Sigmoid colon (tissue), 7 donors: ENCODE measurements around the gene TLR1. TPM values are rescaled to one million over a fixed set of nuclear protein-coding genes. Genes with fewer than 3 reads are reported as not detected.
A peak's percentile ranks its signal among the peaks of the same experiment; 100 is the strongest.

Experiments
- DNase-seq: peaks from one replicate; pipeline ENCODE4 v3.0.0-alpha.2; 2019
- H3K27ac ChIP-seq, 4 donors: fragments of 200-600 bp; sonication (generic); one replicate each; pipeline ENCODE4 v1.5.1; 2016 to 2019; ENCODE audit warnings: mild to moderate bottlenecking in 1 of 4
- H3K27me3 ChIP-seq, 3 donors: fragments of 200-600 bp; sonication (generic); one replicate each; pipeline ENCODE4 v1.5.1; 2019; ENCODE audit warnings: mild to moderate bottlenecking in 1 of 3
- H3K36me3 ChIP-seq, 4 donors: fragments of 200-600 bp; sonication (generic); one replicate each; pipeline ENCODE4 v1.5.1; 2016 to 2019
- H3K4me1 ChIP-seq, 4 donors: fragments of 200-600 bp; sonication (generic); one replicate each; pipeline ENCODE4 v1.5.1; 2017 to 2019
- H3K4me3 ChIP-seq, 4 donors: fragments of 200-600 bp; sonication (generic); one replicate each; pipeline ENCODE4 v1.5.1; 2017 to 2019; ENCODE audit warnings: mild to moderate bottlenecking in 2 of 4, moderate library complexity in 1 of 4
- H3K9me3 ChIP-seq, 4 donors: fragments of 200-600 bp in 3 of 4; sonication (generic) in 3 of 4; one replicate each; pipeline versions ENCODE4 v1.5.1 to v1.6.1; 2013 to 2019
- CTCF ChIP-seq, 4 experiments: fragments of 450-650 bp in 3 of 4; fragments of 200-600 bp in 1 of 4; IDR thresholded peaks; one replicate each; pipeline ENCODE4 v1.5.1; 2016 to 2019; ENCODE audit warnings: antibody characterized with exemption in 4 of 4, mild to moderate bottlenecking in 3 of 4, moderate library complexity in 2 of 4
- EP300 ChIP-seq, 4 donors: sonication (generic); formaldehyde crosslinking; IDR thresholded peaks; one replicate each; pipeline ENCODE4 v1.6.1; 2017; ENCODE audit warnings: antibody characterized with exemption in 4 of 4
- POLR2A ChIP-seq, 2 donors: fragments of 450-650 bp; IDR thresholded peaks; one replicate each; pipeline ENCODE4 v1.6.1; 2016; ENCODE audit warnings: antibody characterized with exemption in 2 of 2, mild to moderate bottlenecking in 2 of 2, moderate library complexity in 2 of 2
- POLR2AphosphoS5 ChIP-seq, 4 donors: sonication (generic); formaldehyde crosslinking; IDR thresholded peaks; one replicate each; pipeline ENCODE4 v1.6.1; 2017; ENCODE audit warnings: antibody characterized with exemption in 4 of 4
- WGBS, 2 donors: extraction: QIAGEN DNeasy Blood & Tissue Kit; methylation state at CpG; one replicate each; pipeline ENCODE4 v1.1.7; 2013; 5-methylcytosine and 5-hydroxymethylcytosine counted together
- intact Hi-C: fragments of 100-400 bp; cut with DNase I; formaldehyde crosslinking; loops from one replicate; pipeline ENCODE4 v1.15.1; 2023
- polyA plus RNA-seq, 3 donors: library from polyadenylated mRNA; stranded (reverse); fragments of 200-250 nt; gene quantifications; one replicate each; pipeline ENCODE4 v1.2.3, GENCODE V29; 2013
- total RNA-seq, 4 donors: library from RNA; depleted of rRNA; stranded (reverse); fragments of >200 nt; gene quantifications; one replicate each; pipeline ENCODE4 v1.1.0, GENCODE V29; 2016
- donor health status: healthy with polysubstance abuse.
- donor health status: Bipolar disorder and iron deficiency.
- donor health status: healthy.

Gene TLR1
- total and polyA plus RNA-seq, 7 donors: 1.8 to 15.7 (median 8.7) TPM

- Histone ChIP-seq H3K36me3 (no peaks in the 10 kb centered on the region), H3K9me3 (no peaks in the 10 kb centered on the region), H3K27me3 (no peaks in the 10 kb centered on the region), H3K4me1 (no peaks in the 10 kb centered on the region), H3K27ac (no peak overlapping the region), H3K4me3 (no peak overlapping the region)
- TF ChIP-seq POLR2A (IDR thresholded peaks at IDR 0.05): no peak
- no peak for TF ChIP-seq CTCF (IDR thresholded peaks at IDR 0.05)
- TF ChIP-seq EP300 (IDR thresholded peaks at IDR 0.05): no peak
- no peak for TF ChIP-seq POLR2AphosphoS5 (IDR thresholded peaks at IDR 0.05)
- 81 to 91% methylated on average over 4 of the region's 4 CpGs for WGBS, 2 donors
- intact Hi-C loops: no loop called here
- DNase-seq: no peak
Observed at GRCh38 chr4:38820329-38821061, 15.9 kb upstream of the TLR1 start.

GRCh38 chr4:38819569-38819968 lies 15.0 kb upstream of the TLR1 start:
- TF ChIP-seq POLR2A (IDR thresholded peaks at IDR 0.05): no peak
- no peak for TF ChIP-seq POLR2AphosphoS5 (IDR thresholded peaks at IDR 0.05)
- no peak for TF ChIP-seq EP300 (IDR thresholded peaks at IDR 0.05)
- no peak for TF ChIP-seq CTCF (IDR thresholded peaks at IDR 0.05)
- Histone ChIP-seq H3K4me3 (no peak overlapping the region), H3K36me3 (no peaks in the 10 kb centered on the region), H3K27me3 (no peaks in the 10 kb centered on the region), H3K4me1 (no peaks in the 10 kb centered on the region), H3K9me3 (no peaks in the 10 kb centered on the region), H3K27ac (no peak overlapping the region)
- DNase-seq: no peak
- WGBS, 2 donors: 61 to 67% methylated on average over 3 of the region's 3 CpGs
- intact Hi-C loops: no loop called here

GRCh38 chr4:38818441-38818976 lies 13.9 kb upstream of the TLR1 start:
- H3K9me3 ChIP-seq: no peaks in the 10 kb centered on the region
- no peaks in the 10 kb centered on the region for H3K36me3 ChIP-seq
- no peak for DNase-seq
- no peaks in the 10 kb centered on the region for H3K4me1 ChIP-seq
- no peaks in the 10 kb centered on the region for H3K27me3 ChIP-seq
- H3K27ac ChIP-seq: no peak overlapping the region
- intact Hi-C loops: no loop called here
- TF ChIP-seq EP300 (IDR thresholded peaks at IDR 0.05) (no peak), POLR2AphosphoS5 (IDR thresholded peaks at IDR 0.05) (no peak), CTCF (IDR thresholded peaks at IDR 0.05) (no peak), POLR2A (IDR thresholded peaks at IDR 0.05) (no peak)
- 74 to 83% methylated on average over 5 of the region's 5 CpGs for WGBS, 2 donors
- no peak overlapping the region for H3K4me3 ChIP-seq

- Histone ChIP-seq H3K9me3 (no peaks in the 10 kb centered on the region), H3K4me1 (no peaks in the 10 kb centered on the region), H3K36me3 (no peaks in the 10 kb centered on the region), H3K27ac (peak overlapping the region; percentile 12 to 45 (median 42)), H3K4me3 (no peak overlapping the region), H3K27me3 (no peaks in the 10 kb centered on the region)
- WGBS, 2 donors: 53 to 63% methylated on average over 3 of the region's 3 CpGs
- intact Hi-C loops: no loop called here
- TF ChIP-seq CTCF (IDR thresholded peaks at IDR 0.05) (no peak), POLR2AphosphoS5 (IDR thresholded peaks at IDR 0.05) (peak in 1 of 4 donors; percentile 24)
- no peak for DNase-seq
Observed at GRCh38 chr4:38815885-38816782, 11.5 kb upstream of the TLR1 start.
